Left kidney (tissue), 2 donors: Measurements from ENCODE around the gene LRRC32. TPM values are rescaled to one million over a fixed set of nuclear protein-coding genes. Genes with fewer than 3 reads are reported as not detected.
"Not testable (repeated sequence)": the region's sequence is repeated elsewhere in the genome, so short reads cannot be mapped to it uniquely, and the experiment has no call there.

Experiments
- DNase-seq: peaks from one replicate; pipeline ENCODE4 v3.0.0-alpha.2; 2013
- polyA plus RNA-seq: library from polyadenylated mRNA; unstranded; fragments of 120-200 nt; gene quantifications from one replicate; pipeline ENCODE4 v1.2.1, GENCODE V29; 2013; ENCODE audit not compliant: insufficient read length

LRRC32 gene
- polyA plus RNA-seq, 1 donor, result 48.8 TPM

GRCh38 chr11:76614471-76615179 lies 55.9 kb downstream of the LRRC32 start:
- no peak for DNase-seq

GRCh38 chr11:76613901-76614300 lies 56.6 kb downstream of the LRRC32 start:
- DNase-seq, result no peak

GRCh38 chr11:76612226-76612625 lies 58.3 kb downstream of the LRRC32 start:
- no peak for DNase-seq

GRCh38 chr11:76610871-76611475 lies 59.6 kb downstream of the LRRC32 start:
- DNase-seq, result no peak

- DNase-seq, result no peak
These were observed 60.2 kb downstream of the LRRC32 start for GRCh38 chr11:76610371-76610770.

- no peak for DNase-seq
These were observed 60.7 kb downstream of the LRRC32 start for GRCh38 chr11:76609736-76610370.

DNA sequence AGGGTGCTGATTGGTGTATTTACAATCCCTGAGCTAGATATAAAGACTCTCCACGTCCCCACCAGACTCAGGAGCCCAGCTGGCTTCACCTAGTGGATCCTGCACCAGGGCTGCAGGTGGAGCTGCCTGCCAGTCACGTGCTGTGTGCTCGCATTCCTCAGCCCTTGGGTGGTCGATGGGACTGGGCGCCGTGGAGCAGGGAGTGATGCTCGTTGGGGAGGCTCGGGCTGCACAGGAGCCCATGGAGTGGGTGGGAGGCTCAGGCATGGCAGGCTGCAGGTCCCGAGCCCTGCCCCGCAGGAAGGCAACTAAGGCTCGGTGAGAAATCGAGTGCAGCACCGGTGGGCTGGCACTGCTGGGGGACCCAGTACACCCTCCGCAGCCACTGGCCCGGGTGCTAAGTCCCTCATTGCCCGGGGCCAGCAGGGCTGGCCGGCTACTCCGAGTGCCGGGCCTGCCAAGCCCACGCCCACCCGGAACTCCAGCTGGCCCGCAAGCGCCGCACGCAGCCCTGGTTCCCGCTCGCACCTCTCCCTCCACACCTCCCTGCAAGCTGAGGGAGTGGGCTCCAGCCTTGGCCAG lies 61.6 kb downstream of the LRRC32 start:
- not testable (repeated sequence) for DNase-seq

GRCh38 chr11:76608228-76608627 lies 62.3 kb downstream of the LRRC32 start:
- not testable (repeated sequence) for DNase-seq

Other genes with a start within 250 kb of the LRRC32 start
- 41.1 TPM for gene EMSY, start 225.7 kb downstream of the LRRC32 start, polyA plus RNA-seq
- gene TSKU, start 112.6 kb upstream of the LRRC32 start, polyA plus RNA-seq, result 21.2 TPM
- 19.2 TPM for gene ACER3, start 190.2 kb upstream of the LRRC32 start, polyA plus RNA-seq